Naive thymus-derived CD8-positive, alpha-beta T cell (primary cell): Measurements from ENCODE around the gene ALDH3B1. TPM values are rescaled to one million over a fixed set of nuclear protein-coding genes. Genes with fewer than 3 reads are reported as not detected.

ENCODE experiments used
- ATAC-seq, 2 donors: fragments of 150-1000 bp; cut with Tn5 transposase in 1 of 2; sonication (Bioruptor Pico), chemical (Tn5 transposase) in 1 of 2; 1 replicate in 1 of 2; 2 replicates in 1 of 2; pipeline ENCODE4 v1.10.0; 2021; ENCODE audit warnings: mild to moderate bottlenecking in 2 of 2, moderate library complexity in 2 of 2
- POLR2A ChIA-PET: fragments of 350-600 bp; sonication (Branson Sonifier 250); formaldehyde crosslinking; loops from one replicate; lab custom pipeline; 2021; ENCODE audit warnings: antibody characterized with exemption; lab: Charles Lee
- DNase-seq, 10 donors: peaks; one replicate each; pipeline versions ENCODE4 v3.0.0 to v3.0.0-alpha.2; 2020 to 2022
- H3K27ac Mint-ChIP-seq, 10 donors: one replicate each; pipeline ENCODE4 v1.8.0; 2020 to 2022; ENCODE audit warnings: mild to moderate bottlenecking in 10 of 10, mixed read lengths in 10 of 10, moderate library complexity in 4 of 10, inconsistent platforms in 1 of 10
- H3K27me3 Mint-ChIP-seq, 5 donors: one replicate each; pipeline ENCODE4 v1.8.0; 2021 to 2022; ENCODE audit warnings: mixed read lengths in 5 of 5
- H3K36me3 Mint-ChIP-seq, 3 donors: one replicate each; pipeline ENCODE4 v1.8.0; 2020 to 2022; ENCODE audit warnings: mixed read lengths in 3 of 3, mild to moderate bottlenecking in 2 of 3, inconsistent platforms in 1 of 3
- H3K4me1 Mint-ChIP-seq, 4 donors: one replicate each; pipeline ENCODE4 v1.8.0; 2021 to 2022; ENCODE audit warnings: mixed read lengths in 4 of 4
- H3K4me3 Mint-ChIP-seq, 10 donors: one replicate each; pipeline ENCODE4 v1.8.0; 2020 to 2022; ENCODE audit warnings: mild to moderate bottlenecking in 10 of 10, mixed read lengths in 10 of 10, moderate library complexity in 6 of 10, inconsistent platforms in 1 of 10
- H3K9me3 Mint-ChIP-seq, 9 donors: one replicate each; pipeline ENCODE4 v1.8.0; 2020 to 2022; ENCODE audit warnings: mixed read lengths in 9 of 9, mild to moderate bottlenecking in 3 of 9, inconsistent platforms in 1 of 9, moderate library complexity in 1 of 9
- polyA plus RNA-seq, 3 donors: library from polyadenylated mRNA; unstranded; fragments of 300-500 nt; fragmentation: Illumina TruSeq; gene quantifications; one replicate each; pipeline ENCODE4 v1.2.3, GENCODE V29; 2021
- total RNA-seq, 8 experiments: library from RNA in 2 of 8; stranded (reverse) in 2 of 8; gene quantifications; one replicate each; pipeline ENCODE4 v1.2.3 and lab custom pipeline; 2021 to 2026

ALDH3B1 gene
- total and polyA plus RNA-seq, 5 experiments from 2014 or later = 0.09 to 0.39 TPM; not detected in 3

DNA sequence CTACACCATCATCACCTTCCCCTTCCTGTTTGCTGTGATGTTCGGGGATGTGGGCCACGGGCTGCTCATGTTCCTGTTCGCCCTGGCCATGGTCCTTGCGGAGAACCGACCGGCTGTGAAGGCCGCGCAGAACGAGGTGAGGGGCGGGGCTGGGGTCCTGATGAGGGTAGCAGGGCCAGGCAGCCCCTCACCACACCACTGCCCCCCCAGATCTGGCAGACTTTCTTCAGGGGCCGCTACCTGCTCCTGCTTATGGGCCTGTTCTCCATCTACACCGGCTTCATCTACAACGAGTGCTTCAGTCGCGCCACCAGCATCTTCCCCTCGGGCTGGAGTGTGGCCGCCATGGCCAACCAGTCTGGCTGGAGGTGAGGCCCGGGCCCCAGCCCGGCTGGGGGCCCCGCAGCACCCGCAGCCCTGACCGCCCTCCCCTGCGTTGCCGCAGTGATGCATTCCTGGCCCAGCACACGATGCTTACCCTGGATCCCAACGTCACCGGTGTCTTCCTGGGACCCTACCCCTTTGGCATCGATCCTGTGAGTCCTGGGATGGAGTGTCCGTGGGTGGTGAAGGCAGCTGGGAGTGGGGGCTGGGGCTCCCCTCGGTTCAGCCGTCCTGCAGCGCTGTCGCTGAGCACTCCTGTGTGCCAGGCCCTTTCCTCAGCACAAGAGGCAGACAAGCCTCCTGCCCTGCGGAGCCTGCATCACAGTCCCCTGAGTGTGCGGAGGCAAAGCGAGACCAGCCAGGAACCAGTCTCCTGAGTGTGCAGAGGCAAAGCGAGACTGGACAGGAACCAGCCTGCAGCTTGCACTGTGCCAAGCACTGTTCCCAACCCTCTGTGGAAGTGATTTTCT is 37.5 kb downstream of the ALDH3B1 start:
- H3K36me3 Mint-ChIP-seq = peaks cover 0 to 33% (median 0%) of the 10 kb centered on the region in 3 donors
- POLR2A ChIA-PET = interaction anchor here (0.5 to 1.1 kb wide), 3 partner anchors 8 to 448 kb away, joined by 3 to 4 read pairs (median 3); partner anchors contain the start of gene TCIRG1
- no peak overlapping the region for H3K27ac Mint-ChIP-seq
- no peaks in the 10 kb centered on the region for H3K4me1 Mint-ChIP-seq
- DNase-seq (no peak), ATAC-seq (no peak)
- H3K4me3 Mint-ChIP-seq = no peak overlapping the region
- no peaks in the 10 kb centered on the region for H3K9me3 Mint-ChIP-seq
- no peaks in the 10 kb centered on the region for H3K27me3 Mint-ChIP-seq

DNA sequence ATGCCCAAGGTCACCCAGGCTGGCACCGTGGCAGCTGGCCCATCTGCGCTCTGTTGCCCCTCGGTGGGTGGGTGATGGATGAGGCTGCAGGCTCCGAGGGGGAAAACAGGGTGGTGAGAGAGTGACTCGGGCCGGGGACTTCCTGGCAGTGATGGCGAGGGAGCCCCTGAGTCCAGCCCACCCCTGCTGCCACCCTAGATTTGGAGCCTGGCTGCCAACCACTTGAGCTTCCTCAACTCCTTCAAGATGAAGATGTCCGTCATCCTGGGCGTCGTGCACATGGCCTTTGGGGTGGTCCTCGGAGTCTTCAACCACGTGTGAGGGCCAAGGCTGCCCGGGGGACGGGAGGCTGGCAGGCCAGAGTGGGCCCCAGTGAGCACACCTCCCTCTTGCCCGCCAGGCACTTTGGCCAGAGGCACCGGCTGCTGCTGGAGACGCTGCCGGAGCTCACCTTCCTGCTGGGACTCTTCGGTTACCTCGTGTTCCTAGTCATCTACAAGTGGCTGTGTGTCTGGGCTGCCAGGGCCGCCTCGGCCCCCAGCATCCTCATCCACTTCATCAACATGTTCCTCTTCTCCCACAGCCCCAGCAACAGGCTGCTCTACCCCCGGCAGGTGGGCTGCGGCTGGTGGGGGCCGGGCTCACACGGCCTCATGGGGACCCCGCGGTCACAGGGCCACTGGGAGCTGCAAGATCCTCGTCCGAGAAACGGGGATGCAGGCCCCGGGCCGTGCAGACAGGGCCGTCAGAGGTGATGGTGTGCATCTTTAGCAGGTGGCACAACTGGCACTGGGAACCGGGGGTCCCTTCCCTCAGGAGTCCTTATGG is 38.8 kb downstream of the ALDH3B1 start:
- Mint-ChIP-seq H3K27ac (no peak overlapping the region), H3K9me3 (no peaks in the 10 kb centered on the region), H3K4me3 (no peak overlapping the region), H3K36me3 (peaks cover 0 to 36% (median 0%) of the 10 kb centered on the region in 3 donors), H3K4me1 (no peaks in the 10 kb centered on the region), H3K27me3 (no peaks in the 10 kb centered on the region)
- POLR2A ChIA-PET = interaction anchor here (1.0 kb wide), 1 partner anchor 9 kb away, joined by 3 read pairs; no protein-coding TSS in a partner anchor
- DNase-seq (peak in 1 of 10 donors; percentile 53), ATAC-seq (no peak)

DNA sequence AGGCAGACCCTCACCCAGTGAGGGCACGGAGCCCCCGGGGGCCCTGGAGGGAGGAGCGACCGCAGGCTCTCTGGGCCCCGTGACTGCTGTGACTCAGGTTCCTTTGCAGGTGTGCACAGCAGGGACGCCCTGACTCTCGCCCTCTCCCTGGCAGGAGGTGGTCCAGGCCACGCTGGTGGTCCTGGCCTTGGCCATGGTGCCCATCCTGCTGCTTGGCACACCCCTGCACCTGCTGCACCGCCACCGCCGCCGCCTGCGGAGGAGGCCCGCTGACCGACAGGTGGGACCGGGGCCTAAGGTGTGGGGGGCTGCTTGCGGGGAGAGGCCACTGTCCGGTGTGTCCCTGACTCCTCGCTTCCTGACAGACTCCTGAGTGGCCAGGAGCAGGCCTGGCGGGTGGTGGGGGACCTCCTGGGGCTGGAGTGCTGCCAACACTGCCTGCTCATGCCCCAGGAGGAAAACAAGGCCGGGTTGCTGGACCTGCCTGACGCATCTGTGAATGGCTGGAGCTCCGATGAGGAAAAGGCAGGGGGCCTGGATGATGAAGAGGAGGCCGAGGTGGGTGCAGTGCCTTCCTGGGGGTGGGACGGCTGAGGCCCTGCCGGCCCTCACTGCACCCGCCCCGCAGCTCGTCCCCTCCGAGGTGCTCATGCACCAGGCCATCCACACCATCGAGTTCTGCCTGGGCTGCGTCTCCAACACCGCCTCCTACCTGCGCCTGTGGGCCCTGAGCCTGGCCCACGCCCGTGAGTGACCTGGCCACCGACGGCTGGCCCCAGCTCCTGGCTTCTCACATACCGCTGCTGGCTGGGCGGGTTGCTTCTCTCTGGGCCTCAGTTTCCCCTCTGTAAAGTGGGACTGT is 39.6 kb downstream of the ALDH3B1 start:
- DNase-seq (no peak), ATAC-seq (no peak)
- Mint-ChIP-seq H3K27me3 (no peaks in the 10 kb centered on the region), H3K36me3 (peaks cover 0 to 32% (median 0%) of the 10 kb centered on the region in 3 donors), H3K4me3 (no peak overlapping the region), H3K9me3 (no peaks in the 10 kb centered on the region), H3K4me1 (no peaks in the 10 kb centered on the region), H3K27ac (no peak overlapping the region)
- POLR2A ChIA-PET = no interaction called here

GRCh38 chr11:68050371-68050841 is 40.3 kb downstream of the ALDH3B1 start:
- Mint-ChIP-seq H3K4me3 (no peak overlapping the region), H3K36me3 (peaks cover 0 to 31% (median 0%) of the 10 kb centered on the region in 3 donors), H3K9me3 (no peaks in the 10 kb centered on the region), H3K27ac (no peak overlapping the region), H3K27me3 (no peaks in the 10 kb centered on the region), H3K4me1 (no peaks in the 10 kb centered on the region)
- POLR2A ChIA-PET = no interaction called here
- DNase-seq (no peak), ATAC-seq (no peak)

GRCh38 chr11:68051191-68052136 is 41.3 kb downstream of the ALDH3B1 start:
- no peak for DNase-seq
- Mint-ChIP-seq H3K9me3 (no peaks in the 10 kb centered on the region), H3K27me3 (no peaks in the 10 kb centered on the region), H3K4me1 (no peaks in the 10 kb centered on the region), H3K4me3 (no peak overlapping the region), H3K36me3 (peaks cover 0 to 23% (median 0%) of the 10 kb centered on the region in 3 donors), H3K27ac (peak overlapping the region in 6 of 10 donors; percentile 19 to 85 (median 70))
- ATAC-seq = no peak
- POLR2A ChIA-PET = no interaction called here

GRCh38 chr11:68052137-68052873 is 42.2 kb downstream of the ALDH3B1 start:
- ATAC-seq (no peak), DNase-seq (no peak)
- Mint-ChIP-seq H3K4me3 (no peak overlapping the region), H3K9me3 (no peaks in the 10 kb centered on the region), H3K27me3 (no peaks in the 10 kb centered on the region), H3K27ac (peak overlapping the region in 5 of 10 donors; percentile 14 to 85 (median 31)), H3K36me3 (peaks cover 0 to 21% (median 0%) of the 10 kb centered on the region in 3 donors), H3K4me1 (no peaks in the 10 kb centered on the region)
- POLR2A ChIA-PET = interaction anchor here (1.8 kb wide), 1 partner anchor 24 kb away, joined by 4 read pairs; no protein-coding TSS in a partner anchor

DNA sequence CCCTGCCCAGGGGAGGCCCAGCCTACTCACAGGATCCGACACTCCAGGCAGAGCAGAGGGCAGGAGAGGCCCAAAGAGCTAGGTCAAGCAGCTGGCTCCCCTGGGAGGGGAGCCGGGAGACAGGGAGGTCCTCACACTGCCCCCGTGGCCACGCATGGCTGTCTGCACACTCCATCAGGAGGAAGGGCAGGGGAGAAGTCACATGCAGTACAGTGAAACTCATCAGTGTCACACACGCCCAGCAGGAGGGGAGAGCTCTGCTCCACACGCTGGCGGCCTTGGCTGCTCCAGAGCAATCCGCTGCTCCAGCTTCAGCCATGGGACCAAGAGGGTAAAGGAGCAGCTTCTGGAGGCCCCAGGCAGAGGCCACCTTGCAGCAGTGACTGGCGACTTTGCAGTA is 43.0 kb downstream of the ALDH3B1 start:
- H3K4me3 Mint-ChIP-seq = no peak overlapping the region
- peaks cover 0 to 21% (median 0%) of the 10 kb centered on the region in 3 donors for H3K36me3 Mint-ChIP-seq
- H3K4me1 Mint-ChIP-seq = no peaks in the 10 kb centered on the region
- ATAC-seq (no peak), DNase-seq (no peak)
- peak overlapping the region in 3 of 10 donors; percentile 24 to 85 (median 60) for H3K27ac Mint-ChIP-seq
- POLR2A ChIA-PET = interaction anchor here (1.8 kb wide), 1 partner anchor 23 kb away, joined by 4 read pairs; no protein-coding TSS in a partner anchor
- no peaks in the 10 kb centered on the region for H3K27me3 Mint-ChIP-seq
- no peaks in the 10 kb centered on the region for H3K9me3 Mint-ChIP-seq

DNA sequence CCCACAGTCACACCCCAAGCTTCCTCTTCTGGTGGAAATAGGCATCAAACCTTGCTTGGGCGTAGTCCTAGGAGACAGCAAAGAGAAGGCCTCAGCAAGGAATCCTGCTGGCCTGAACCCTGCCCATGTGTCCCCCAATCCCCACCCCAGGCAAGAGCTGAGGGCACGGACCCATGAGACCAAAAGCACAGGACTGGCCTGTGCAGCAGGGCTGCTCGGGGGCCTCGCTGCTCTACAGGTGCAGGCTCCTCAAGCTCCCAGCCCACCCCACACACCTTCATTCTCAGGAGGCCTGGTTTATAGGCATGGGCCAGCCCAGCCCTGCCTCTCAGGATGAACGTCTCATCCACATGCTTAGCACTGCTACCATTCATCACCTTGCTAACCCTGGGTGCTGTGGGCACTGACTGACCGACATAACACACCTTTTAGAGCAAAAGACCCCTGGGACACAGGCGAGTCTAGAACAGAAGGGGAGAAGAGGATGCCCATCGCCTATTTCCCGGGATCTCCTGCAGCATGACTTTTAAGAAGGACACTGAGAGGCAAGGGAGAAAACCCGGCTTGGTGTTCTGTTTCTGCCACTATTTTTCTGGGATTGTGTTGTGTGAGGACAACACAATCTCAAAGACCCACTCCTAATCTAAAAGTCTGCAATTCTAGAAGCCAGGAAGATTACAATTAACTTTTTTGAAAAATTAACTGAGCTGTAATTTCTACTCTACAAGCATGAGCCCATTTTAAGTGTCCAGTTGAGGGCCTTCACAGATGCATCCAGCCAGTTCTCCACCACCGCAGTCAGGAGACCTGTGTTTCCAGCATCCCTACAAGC is 44.1 kb downstream of the ALDH3B1 start:
- POLR2A ChIA-PET = interaction anchor here (1.8 kb wide), 1 partner anchor 22 kb away, joined by 4 read pairs; no protein-coding TSS in a partner anchor
- DNase-seq = no peak
- H3K27ac Mint-ChIP-seq = peak overlapping the region in 8 of 10 donors; percentile 1 to 73 (median 52)
- H3K36me3 Mint-ChIP-seq = peaks cover 0 to 24% (median 0%) of the 10 kb centered on the region in 3 donors
- H3K9me3 Mint-ChIP-seq = no peaks in the 10 kb centered on the region
- H3K27me3 Mint-ChIP-seq = no peaks in the 10 kb centered on the region
- no peak overlapping the region for H3K4me3 Mint-ChIP-seq
- no peaks in the 10 kb centered on the region for H3K4me1 Mint-ChIP-seq
- ATAC-seq = no peak

DNA sequence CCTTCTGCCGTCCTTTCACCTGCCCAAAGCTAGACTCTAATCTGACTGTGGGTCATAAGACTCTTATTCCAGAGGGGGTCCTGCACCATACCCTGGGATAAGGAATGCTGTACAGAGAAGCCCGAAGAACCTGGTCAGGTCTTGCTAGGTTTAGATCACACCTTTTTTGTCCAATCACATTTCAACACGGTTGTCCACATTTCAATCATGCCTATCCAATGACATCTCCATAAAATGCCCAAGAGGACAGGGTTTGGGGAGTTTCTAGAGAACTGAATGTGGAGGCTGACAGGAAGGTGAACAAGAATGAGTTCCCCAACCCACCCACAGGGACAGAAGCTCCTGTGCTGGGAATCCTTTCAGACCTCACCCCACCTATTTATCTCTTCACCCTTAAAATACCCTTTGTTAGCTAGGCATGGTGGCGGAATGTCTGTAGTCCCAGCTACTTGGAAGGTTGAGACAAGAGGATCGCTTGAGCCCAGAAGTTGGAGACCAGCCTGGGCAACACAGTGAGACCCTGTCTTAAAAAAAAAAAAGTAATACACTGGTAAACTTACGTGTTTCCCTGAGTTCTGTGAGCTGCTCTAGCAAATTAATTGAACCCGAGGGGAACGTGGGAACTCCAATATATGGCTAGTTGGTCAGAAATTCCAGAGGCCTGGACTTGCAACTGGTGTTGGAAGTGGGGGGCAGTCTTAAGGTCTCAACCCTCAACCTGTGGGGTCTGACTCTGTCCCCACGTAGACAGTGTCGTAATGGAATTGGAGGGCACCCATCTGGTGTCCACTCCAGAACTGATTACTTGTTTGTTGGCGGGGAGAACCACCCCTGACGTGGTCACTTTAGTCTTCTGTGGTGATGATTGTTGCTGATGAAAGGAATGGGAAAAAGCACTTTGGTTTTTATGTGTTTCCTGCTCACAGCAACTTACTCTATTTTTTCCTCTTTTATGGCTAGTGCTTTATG is 46.5 kb downstream of the ALDH3B1 start:
- no peak for DNase-seq
- Mint-ChIP-seq H3K27ac (peak overlapping the region in 2 of 10 donors; percentile 3 to 56), H3K36me3 (peaks cover 0 to 28% (median 4%) of the 10 kb centered on the region in 3 donors), H3K9me3 (no peaks in the 10 kb centered on the region), H3K4me1 (no peaks in the 10 kb centered on the region), H3K27me3 (no peaks in the 10 kb centered on the region), H3K4me3 (no peak overlapping the region)
- POLR2A ChIA-PET = no interaction called here
- no peak for ATAC-seq
